Panc1 (cell line): ENCODE results near the gene MED25. TPM values are rescaled to one million over a fixed set of nuclear protein-coding genes. Genes with fewer than 3 reads are reported as not detected.

Experiments
- ATAC-seq: fragments of 200-7000 bp; cut with Tn5 transposase; 2 replicates; pipeline ENCODE4 v1.9.1; 2020; ENCODE audit warnings: mild to moderate bottlenecking, moderate library complexity
- BruUV-seq: library from RNA; stranded (reverse); fragments of 400-500 nt; replicated peaks from 2 replicates; lab custom pipeline; 2021; lab: Mats Ljungman, UMichigan
- CTCF ChIA-PET: fragments of 300-600 bp; sonication (Branson Sonifier 250); formaldehyde crosslinking; loops from one replicate; lab custom pipeline; 2022; ENCODE audit warnings: antibody characterized with exemption; lab: Charles Lee
- POLR2A ChIA-PET: fragments of 300-600 bp; sonication (Branson Sonifier 250); formaldehyde crosslinking; loops from one replicate; lab custom pipeline; 2022; ENCODE audit warnings: antibody characterized with exemption; lab: Charles Lee
- DNase-seq: peaks from one replicate; pipeline ENCODE4 v3.0.0-alpha.2; 2010; ENCODE audit warnings: low read depth, low spot score
- H3K27ac ChIP-seq: 2 replicates; pipeline ENCODE4 v1.5.1; 2011; ENCODE audit warnings: mild to moderate bottlenecking, low read length, inconsistent platforms
- H3K27me3 ChIP-seq: fragments of 200-500 bp; sonication (Bioruptor generic); 2 replicates; pipeline ENCODE4 v1.6.0; 2014; ENCODE audit warnings: low read length, inconsistent platforms; ENCODE audit not compliant: control insufficient read depth, insufficient read depth
- H3K36me3 ChIP-seq: fragments of 200-500 bp; sonication (Bioruptor generic); 2 replicates; pipeline ENCODE4 v1.5.1; 2014; ENCODE audit warnings: inconsistent platforms, mild to moderate bottlenecking, low read length, moderate library complexity; ENCODE audit not compliant: control insufficient read depth, insufficient read depth
- H3K4me1 ChIP-seq: 2 replicates; pipeline ENCODE4 v1.5.1; 2011; ENCODE audit warnings: inconsistent platforms, mild to moderate bottlenecking, low read length, moderate library complexity; ENCODE audit not compliant: control insufficient read depth, insufficient read depth
- H3K4me3 ChIP-seq, 2 experiments: 2 replicates each; pipeline ENCODE4 v1.5.1; 2011 to 2012; ENCODE audit warnings: low read depth in 2 of 2, low read length in 2 of 2, mild to moderate bottlenecking in 2 of 2, inconsistent platforms in 1 of 2, moderate library complexity in 1 of 2
- H3K9me3 ChIP-seq: fragments of 200-500 bp; sonication (Bioruptor generic); 2 replicates; pipeline ENCODE4 v1.5.1; 2014; ENCODE audit warnings: low read depth, mild to moderate bottlenecking, inconsistent platforms, low read length, moderate library complexity; ENCODE audit not compliant: control insufficient read depth, insufficient read depth
- CTCF ChIP-seq: fragments of 450-650 bp; IDR thresholded peaks from 2 replicates; pipeline ENCODE4 v1.5.1; 2017; ENCODE audit warnings: mild to moderate bottlenecking
- POLR2AphosphoS5 ChIP-seq: IDR thresholded peaks from 2 replicates; pipeline ENCODE4 v1.6.1; 2012; ENCODE audit warnings: mild to moderate bottlenecking, low read depth, low read length, moderate library complexity
- REST ChIP-seq, 2 experiments: IDR thresholded peaks; 2 replicates each; pipeline ENCODE4 v1.6.1; 2011 to 2012; ENCODE audit warnings: low read depth in 2 of 2, control low read depth in 1 of 2, low read length in 1 of 2, mild to moderate bottlenecking in 1 of 2, moderate library complexity in 1 of 2; ENCODE audit not compliant: insufficient read depth in 1 of 2
- SIN3A ChIP-seq: IDR thresholded peaks from 2 replicates; pipeline ENCODE4 v1.6.1; 2012; ENCODE audit warnings: low read depth, mild to moderate bottlenecking, low read length, moderate library complexity, borderline replicate concordance; ENCODE audit not compliant: insufficient read depth
- TCF7L2 ChIP-seq: IDR thresholded peaks from 2 replicates; pipeline ENCODE4 v1.6.1; 2011; ENCODE audit warnings: mild to moderate bottlenecking, low read depth, low read length, inconsistent platforms
- in situ Hi-C: cut with HindIII; loops from 2 replicates; pipeline ENCODE4 v1.10.0; 2016; ENCODE audit warnings: low sequenced_read_pairs, low pct_unique_long_range_greater_than_20kb
- intact Hi-C: fragments of 100-400 bp; cut with micrococcal nuclease; formaldehyde crosslinking; loops from one replicate; pipeline ENCODE4 v1.10.0; 2022; ENCODE audit not compliant: unreplicated experiment
- total RNA-seq: library from RNA; stranded (reverse); gene quantifications from one replicate; pipeline ENCODE4 v1.2.1, GENCODE V29; 2021; ENCODE audit not compliant: unreplicated experiment

The MED25 gene
- total RNA-seq, 1 experiment from 2014 or later: 52.4 TPM

GRCh38 chr19:49776371-49776764 is 41.7 kb upstream of the MED25 start:
- TF ChIP-seq POLR2AphosphoS5: no peak
- no peak for TF ChIP-seq TCF7L2
- TF ChIP-seq CTCF: no peak
- no peak for TF ChIP-seq SIN3A
- no peak for TF ChIP-seq REST (IDR thresholded peaks at IDR 0.05; ENCODE audit: insufficient read depth in 1 of 2, low read depth in 2 of 2, low read length in 1 of 2)
- DNase-seq (no peak), ATAC-seq (no peak)
- ChIA-PET POLR2A (no interaction called here), CTCF (no interaction called here)
- intact Hi-C loops: no loop called here
- no peak overlapping the region for H3K4me3 ChIP-seq
- H3K27me3 ChIP-seq: no peaks in the 10 kb centered on the region
- no TSS peak for BruUV-seq
- H3K27ac ChIP-seq: no peak overlapping the region
- H3K9me3 ChIP-seq: no peaks in the 10 kb centered on the region
- H3K36me3 ChIP-seq: no peaks in the 10 kb centered on the region
- H3K4me1 ChIP-seq: no peaks in the 10 kb centered on the region
- in situ Hi-C loops: no loop called here

- BruUV-seq: no TSS peak
- ATAC-seq: no peak
- DNase-seq: no peak
- intact Hi-C loops (no loop called here), in situ Hi-C loops (no loop called here)
- no peak overlapping the region for H3K27ac ChIP-seq
- no peaks in the 10 kb centered on the region for H3K27me3 ChIP-seq
- H3K4me3 ChIP-seq: no peak overlapping the region
- CTCF ChIA-PET: no interaction called here
- H3K4me1 ChIP-seq: no peaks in the 10 kb centered on the region
- TF ChIP-seq REST (IDR thresholded peaks at IDR 0.05; ENCODE audit: insufficient read depth in 1 of 2, low read depth in 2 of 2, low read length in 1 of 2) (no peak), CTCF (no peak), TCF7L2 (no peak), POLR2AphosphoS5 (no peak), SIN3A (no peak)
- POLR2A ChIA-PET: no interaction called here
- no peaks in the 10 kb centered on the region for H3K9me3 ChIP-seq
- no peaks in the 10 kb centered on the region for H3K36me3 ChIP-seq
These were observed 38.1 kb upstream of the MED25 start for GRCh38 chr19:49779731-49780555.
